ENCODE results near the gene GPC5.

- TF ChIP-seq CTCF (IDR thresholded peaks at IDR 0.05 in 8 of 11, conservative IDR thresholded peaks at IDR 0.05 in 3 of 11) (no peak), POLR2A (IDR thresholded peaks at IDR 0.05) (no peak)
These were observed 1407.3 kb downstream of the GPC5 start for GRCh38 chr13:92805766-92806165.

Measured in spleen (tissue), 7 donors.